ENCODE measurements around the gene MPRIP. TPM values are rescaled to one million over a fixed set of nuclear protein-coding genes. Genes with fewer than 3 reads are reported as not detected.

The MPRIP gene
- total RNA-seq, 1 experiment from 2014 or later = 135 TPM

- no peak for DNase-seq (ENCODE audit: low read depth)
Observed at GRCh38 chr17:17229416-17230384, 187.4 kb downstream of the MPRIP start.

DNA sequence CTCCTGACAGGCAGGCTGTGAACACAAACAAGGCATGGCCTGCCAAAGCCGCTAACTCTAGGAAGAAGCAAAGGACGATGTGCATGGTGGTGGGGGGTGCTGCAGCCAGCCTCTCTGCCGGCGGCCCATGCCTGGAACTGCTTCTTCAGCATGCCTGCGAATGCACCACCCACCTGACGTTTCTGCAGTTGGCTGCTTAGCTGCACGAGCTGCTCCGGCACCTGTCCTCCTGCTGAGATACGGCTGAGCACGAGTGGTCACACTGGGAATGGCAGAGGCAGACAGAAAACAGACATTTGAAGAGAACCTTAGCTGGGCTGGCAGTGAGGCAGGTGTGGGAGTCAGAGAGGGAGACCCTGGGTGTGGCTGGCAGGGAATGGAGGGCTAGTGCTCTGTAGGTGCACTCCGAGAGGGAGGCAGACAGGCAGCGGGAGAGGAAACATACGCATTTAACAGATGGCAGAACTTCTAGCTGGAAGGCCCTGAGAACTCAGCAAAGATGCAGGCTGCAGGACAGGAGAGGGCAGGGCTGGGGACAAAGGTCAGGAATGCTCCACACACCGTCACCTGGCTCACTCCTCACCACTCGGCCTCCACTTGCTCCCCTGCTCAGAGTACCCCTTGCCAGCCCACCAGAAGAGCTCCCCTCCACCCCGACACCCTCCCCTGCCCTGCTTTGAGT lies 189.5 kb downstream of the MPRIP start:
- no peak for DNase-seq (ENCODE audit: low read depth)

DNA sequence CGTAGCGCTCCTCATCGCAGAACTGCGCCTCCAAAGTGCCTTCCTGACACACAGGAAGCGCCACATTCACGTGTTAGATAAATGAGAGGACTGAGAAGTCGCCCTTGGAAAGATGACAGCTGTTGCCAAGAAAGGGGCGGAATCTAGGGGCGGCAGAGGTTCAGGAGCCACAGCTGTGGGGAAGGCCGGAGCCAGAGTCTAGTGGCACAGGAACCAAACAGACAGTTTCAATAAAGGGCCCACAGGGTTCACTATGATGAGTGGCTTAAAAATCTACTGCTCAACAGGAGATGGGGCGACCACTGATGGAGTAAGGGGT lies 190.0 kb downstream of the MPRIP start:
- DNase-seq (ENCODE audit: low read depth) = no peak

- DNase-seq (ENCODE audit: low read depth) = peak; percentile 72
Observed at GRCh38 chr17:17235212-17236174, 193.2 kb downstream of the MPRIP start.

- peak; percentile 63 for DNase-seq (ENCODE audit: low read depth)
Observed at GRCh38 chr17:17236295-17237025, 194.2 kb downstream of the MPRIP start.

DNA sequence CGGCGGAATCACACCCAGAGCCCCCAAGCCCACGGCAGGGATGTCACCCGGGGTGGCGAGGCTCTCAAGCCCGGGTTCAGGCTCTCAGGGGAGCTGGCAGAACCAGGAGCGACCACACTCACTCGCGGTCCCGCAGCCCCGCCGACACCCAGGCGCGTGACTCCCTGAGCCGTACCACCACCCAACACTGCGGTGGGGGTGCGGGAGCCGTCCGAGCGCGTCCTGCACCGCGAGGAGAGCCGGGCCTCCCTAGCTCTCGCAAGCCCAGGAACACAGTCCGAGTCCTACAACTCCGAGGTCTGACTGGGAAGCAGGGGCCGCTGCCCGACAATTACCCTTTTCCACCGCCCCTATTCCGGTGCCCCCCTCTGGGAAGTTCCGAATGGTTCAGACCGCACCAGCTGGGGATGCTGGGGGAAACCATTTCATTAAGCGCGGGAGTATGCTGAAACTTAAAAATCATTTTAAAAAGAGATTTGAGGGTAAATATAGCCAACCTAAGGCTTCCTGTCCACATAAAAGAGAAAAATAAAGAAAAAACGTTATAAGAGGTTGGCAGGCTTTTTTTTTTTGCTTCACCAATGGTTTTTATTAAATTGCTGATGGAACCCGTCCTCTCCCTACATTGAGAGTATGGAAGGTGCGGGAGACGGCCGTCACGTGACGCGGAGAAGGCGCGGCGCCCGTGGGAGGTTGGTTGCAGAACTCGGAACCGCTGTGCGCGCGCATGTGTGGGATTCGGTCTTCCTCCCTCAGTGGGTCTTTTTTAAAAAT lies 195.0 kb downstream of the MPRIP start, which contains the start of gene FLCN:
TSS of gene FLCN (minus strand) at position 143 of the 774 bp plus-strand sequence. CDS start 9,031 bp downstream, outside the sequence.
- peak; percentile 87 for DNase-seq (ENCODE audit: low read depth)

DNA sequence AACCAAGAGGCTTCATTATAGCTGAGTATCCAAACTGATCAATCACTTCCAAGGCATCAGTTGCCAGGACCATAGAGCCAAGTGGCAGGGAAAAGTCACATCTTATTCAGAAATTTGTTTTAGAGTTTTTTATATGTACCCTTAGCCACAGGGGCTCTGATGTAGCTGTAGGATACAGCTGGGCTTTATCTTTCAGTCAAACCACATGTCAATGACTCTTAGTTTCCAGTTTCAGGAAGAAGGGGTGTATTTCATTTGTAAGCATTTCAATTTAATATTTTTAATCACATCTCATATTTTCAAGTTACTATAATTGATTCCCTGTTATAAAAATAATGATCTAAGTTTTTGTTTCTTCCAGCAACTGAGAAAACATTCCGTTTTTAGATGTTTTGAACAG lies 197.6 kb downstream of the MPRIP start:
- DNase-seq (ENCODE audit: low read depth) = no peak

GRCh38 chr17:17241656-17242055 lies 199.4 kb downstream of the MPRIP start:
- no peak for DNase-seq (ENCODE audit: low read depth)

DNA sequence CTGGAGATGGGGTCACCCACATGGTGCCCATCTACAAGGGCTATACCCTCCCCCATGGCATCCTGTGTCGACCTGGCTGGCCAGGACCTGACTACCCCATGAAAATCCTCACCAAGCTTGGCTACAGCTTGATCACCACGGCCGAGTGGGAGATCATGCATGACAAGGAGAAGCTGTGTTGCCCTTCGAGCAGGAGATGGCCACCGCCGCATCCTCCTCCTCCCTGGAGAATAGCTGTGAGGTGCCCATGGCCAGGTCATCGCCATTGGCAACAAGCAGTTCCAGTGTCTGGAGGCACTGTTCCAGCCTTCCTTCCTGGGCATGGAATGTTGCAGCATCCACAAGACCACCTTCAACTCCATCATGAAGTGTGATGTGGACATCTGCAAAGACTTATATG lies 200.0 kb downstream of the MPRIP start:
- DNase-seq (ENCODE audit: low read depth) = no peak

Other genes with a start within 250 kb of the MPRIP start
- not detected in 2 replicates for gene TNFRSF13B, start 70.3 kb upstream of the MPRIP start, total RNA-seq (2014; rRNA removed; shearing (Covaris generic))
- 0.95 and 3.0 TPM in 2 replicates for gene PLD6, start 163.9 kb downstream of the MPRIP start, total RNA-seq (2014; rRNA removed; shearing (Covaris generic))
- gene FLCN, start 194.7 kb downstream of the MPRIP start, total RNA-seq (2014; rRNA removed; shearing (Covaris generic)) = 18.2 and 19.7 TPM in 2 replicates
- gene COPS3, start 238.8 kb downstream of the MPRIP start, total RNA-seq (2014; rRNA removed; shearing (Covaris generic)) = 241 and 290 TPM in 2 replicates